ENCODE results near the gene C1orf167. TPM values are rescaled to one million over a fixed set of nuclear protein-coding genes. Genes with fewer than 3 reads are reported as not detected.

C1orf167 gene
- total RNA-seq, 1 donor = 0.36 TPM

DNA sequence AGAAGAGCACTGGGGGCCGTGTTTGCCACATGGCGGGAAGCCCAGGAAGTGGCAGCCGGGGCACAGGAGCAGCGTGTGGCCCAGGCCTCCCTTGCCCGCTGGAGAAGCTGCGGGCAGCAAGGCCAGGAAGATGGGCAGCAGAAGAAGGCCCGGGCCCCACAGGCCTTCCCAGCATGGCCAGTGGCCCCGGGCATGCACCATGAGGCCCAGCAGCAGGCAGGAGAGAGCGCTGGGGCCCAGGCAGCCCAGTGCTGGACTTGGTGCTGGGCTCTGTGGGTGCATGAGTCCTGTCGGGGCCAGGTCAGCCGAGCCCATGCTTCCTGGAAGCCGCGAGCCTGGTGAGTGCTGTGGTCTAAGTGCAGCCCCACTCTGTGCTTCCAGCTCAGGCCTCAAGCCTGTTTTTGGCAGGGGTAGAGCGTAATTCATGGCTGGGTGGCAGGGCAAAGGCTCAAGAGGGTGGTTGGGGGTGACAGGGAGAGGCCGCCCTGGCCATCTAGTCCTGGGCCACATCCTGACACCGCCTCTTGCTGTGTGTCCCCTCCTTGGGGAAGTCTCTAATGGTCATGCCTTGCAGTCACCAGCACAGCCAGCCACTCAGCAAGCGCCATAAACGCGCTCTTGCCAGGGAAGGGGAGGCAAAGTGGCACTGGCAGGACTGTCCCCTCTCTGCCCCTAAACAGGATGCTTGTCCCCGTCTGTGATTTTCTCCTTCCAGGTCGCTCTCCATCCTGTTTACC is 22.4 kb downstream of the C1orf167 start:
- no peak for DNase-seq (ENCODE audit: low read depth)
- TF ChIP-seq, protein P1, sequence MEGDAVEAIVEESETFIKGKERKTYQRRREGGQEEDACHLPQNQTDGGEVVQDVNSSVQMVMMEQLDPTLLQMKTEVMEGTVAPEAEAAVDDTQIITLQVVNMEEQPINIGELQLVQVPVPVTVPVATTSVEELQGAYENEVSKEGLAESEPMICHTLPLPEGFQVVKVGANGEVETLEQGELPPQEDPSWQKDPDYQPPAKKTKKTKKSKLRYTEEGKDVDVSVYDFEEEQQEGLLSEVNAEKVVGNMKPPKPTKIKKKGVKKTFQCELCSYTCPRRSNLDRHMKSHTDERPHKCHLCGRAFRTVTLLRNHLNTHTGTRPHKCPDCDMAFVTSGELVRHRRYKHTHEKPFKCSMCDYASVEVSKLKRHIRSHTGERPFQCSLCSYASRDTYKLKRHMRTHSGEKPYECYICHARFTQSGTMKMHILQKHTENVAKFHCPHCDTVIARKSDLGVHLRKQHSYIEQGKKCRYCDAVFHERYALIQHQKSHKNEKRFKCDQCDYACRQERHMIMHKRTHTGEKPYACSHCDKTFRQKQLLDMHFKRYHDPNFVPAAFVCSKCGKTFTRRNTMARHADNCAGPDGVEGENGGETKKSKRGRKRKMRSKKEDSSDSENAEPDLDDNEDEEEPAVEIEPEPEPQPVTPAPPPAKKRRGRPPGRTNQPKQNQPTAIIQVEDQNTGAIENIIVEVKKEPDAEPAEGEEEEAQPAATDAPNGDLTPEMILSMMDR (IDR thresholded peaks at IDR 0.05; ENCODE audit: insufficient read depth, low read length) = no peak
- H3K4me3 ChIP-seq (ENCODE audit: low read depth, low read length) = no peak overlapping the region

DNA sequence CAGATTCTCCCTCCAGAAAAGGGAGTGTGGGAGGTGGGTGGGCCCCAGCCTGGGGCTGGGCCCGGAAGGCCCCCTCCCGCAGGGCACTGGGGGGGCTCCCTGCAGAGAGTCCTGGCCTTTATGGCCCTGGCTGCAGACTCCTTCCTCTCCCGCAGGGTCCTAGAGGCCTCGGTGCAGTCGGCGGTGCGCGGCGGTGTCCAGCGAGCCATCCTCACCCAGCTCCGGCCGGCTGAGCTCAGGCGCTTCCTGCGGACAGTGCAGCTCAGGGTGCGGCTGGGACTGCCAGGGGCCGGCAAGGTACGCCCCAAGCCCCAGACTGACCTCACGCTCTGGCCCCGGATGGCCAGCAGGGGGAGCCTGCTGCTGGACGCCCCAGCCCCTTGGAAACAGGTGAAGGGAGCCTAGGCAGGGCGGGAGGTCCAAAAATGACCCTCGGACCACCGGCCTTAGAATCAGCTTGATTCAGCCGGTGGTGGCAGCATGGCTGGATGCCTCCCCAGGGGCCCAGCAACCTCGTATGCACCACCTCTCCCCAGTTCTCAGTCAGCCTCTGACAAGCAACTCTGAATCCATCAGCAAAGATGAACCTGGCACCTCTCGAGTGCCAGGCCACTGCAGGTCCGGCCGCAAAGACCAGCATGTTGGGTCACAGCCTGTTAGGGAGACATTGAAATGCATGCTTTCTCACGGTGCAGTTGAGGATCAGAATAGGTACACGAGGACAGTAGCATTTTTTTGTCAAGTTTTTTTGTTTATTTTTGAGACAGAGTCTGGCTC is 23.2 kb downstream of the C1orf167 start:
- TF ChIP-seq, protein P1 (IDR thresholded peaks at IDR 0.05; ENCODE audit: insufficient read depth, low read length) = peak; percentile 93
- peak; percentile 54 for DNase-seq (ENCODE audit: low read depth)
- peak overlapping the region; percentile 25 for H3K4me3 ChIP-seq (ENCODE audit: low read depth, low read length)

GRCh38 chr1:11786168-11786567 is 24.2 kb downstream of the C1orf167 start:
- TF ChIP-seq, protein P1 (IDR thresholded peaks at IDR 0.05; ENCODE audit: insufficient read depth, low read length) = no peak
- no peak overlapping the region for H3K4me3 ChIP-seq (ENCODE audit: low read depth, low read length)
- no peak for DNase-seq (ENCODE audit: low read depth)

DNA sequence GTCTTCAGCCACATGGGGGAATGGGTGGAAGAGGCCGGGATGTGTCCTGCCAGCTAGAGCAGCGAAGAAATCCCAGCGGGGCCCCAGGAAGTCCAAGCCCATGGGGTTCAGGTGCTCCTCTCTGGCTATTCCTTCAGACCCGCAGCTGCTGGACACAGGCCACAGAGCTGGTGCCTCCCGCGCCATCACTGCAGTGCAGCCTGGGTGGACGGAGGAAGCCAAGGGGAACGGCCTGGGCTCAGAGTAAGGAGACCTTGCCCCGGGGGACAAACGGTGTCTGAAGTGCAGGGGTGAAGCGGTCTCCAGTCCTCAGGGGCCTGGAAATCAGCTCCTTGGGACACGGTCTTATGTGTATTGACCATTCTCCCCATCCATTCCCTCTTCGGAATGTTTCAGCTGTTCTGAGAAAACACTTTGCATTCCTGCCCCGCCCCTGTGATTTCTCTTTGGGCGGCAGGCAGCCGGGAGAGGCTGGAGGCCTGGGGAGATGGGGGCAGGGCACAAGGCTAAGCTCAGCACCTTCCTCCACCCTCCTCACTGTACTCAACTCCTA is 25.3 kb downstream of the C1orf167 start:
- H3K4me3 ChIP-seq (ENCODE audit: low read depth, low read length) = no peak overlapping the region
- TF ChIP-seq, protein P1 (IDR thresholded peaks at IDR 0.05; ENCODE audit: insufficient read depth, low read length) = no peak
- peak; percentile 73 for DNase-seq (ENCODE audit: low read depth)

- no peak overlapping the region for H3K4me3 ChIP-seq (ENCODE audit: low read depth, low read length)
- TF ChIP-seq, protein P1 (IDR thresholded peaks at IDR 0.05; ENCODE audit: insufficient read depth, low read length) = no peak
- no peak for DNase-seq (ENCODE audit: low read depth)
Measured at GRCh38 chr1:11787804-11788436, 25.9 kb downstream of the C1orf167 start.

DNA sequence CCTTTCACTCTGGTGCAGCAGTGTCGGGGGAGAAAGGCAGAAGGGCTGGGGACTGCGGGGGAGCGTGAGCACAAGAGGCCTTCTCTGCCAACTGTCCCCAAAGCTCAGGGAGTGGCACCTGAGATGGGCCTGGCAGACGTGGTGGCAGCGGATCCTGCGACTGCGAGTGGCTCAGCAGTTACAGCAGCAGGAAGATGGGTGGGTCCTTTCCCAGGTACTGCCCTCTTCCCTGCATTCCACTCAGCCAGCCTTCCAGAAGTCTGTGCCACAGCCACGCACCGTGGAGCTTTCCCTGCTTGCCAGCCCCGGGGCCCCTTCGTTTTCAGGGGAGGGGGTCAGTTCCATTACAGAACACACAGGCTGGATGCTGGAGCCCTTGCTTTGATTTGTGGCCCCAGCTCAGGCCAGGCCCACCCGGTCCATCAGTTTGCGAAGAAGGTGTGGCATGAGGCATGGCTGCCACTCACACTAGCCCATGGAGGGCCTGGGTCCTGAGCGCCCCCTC is 26.6 kb downstream of the C1orf167 start:
- TF ChIP-seq, protein P1 (IDR thresholded peaks at IDR 0.05; ENCODE audit: insufficient read depth, low read length) = no peak
- DNase-seq (ENCODE audit: low read depth) = no peak

More for the DNA sequence above, 26.6 kb downstream of the C1orf167 start:
- H3K4me3 ChIP-seq (ENCODE audit: low read depth, low read length) = no peak overlapping the region
